ENCODE data around the gene PLPP1. TPM values are rescaled to one million over a fixed set of nuclear protein-coding genes. Genes with fewer than 3 reads are reported as not detected.
A peak's percentile ranks its signal among the peaks of the same experiment; 100 is the strongest.

PLPP1 gene
- total and polyA plus RNA-seq, 4 donors = 23.4 to 149 (median 68.7) TPM

GRCh38 chr5:55509796-55510522 lies 24.8 kb downstream of the PLPP1 start (continued):
- TF ChIP-seq, protein P1, sequence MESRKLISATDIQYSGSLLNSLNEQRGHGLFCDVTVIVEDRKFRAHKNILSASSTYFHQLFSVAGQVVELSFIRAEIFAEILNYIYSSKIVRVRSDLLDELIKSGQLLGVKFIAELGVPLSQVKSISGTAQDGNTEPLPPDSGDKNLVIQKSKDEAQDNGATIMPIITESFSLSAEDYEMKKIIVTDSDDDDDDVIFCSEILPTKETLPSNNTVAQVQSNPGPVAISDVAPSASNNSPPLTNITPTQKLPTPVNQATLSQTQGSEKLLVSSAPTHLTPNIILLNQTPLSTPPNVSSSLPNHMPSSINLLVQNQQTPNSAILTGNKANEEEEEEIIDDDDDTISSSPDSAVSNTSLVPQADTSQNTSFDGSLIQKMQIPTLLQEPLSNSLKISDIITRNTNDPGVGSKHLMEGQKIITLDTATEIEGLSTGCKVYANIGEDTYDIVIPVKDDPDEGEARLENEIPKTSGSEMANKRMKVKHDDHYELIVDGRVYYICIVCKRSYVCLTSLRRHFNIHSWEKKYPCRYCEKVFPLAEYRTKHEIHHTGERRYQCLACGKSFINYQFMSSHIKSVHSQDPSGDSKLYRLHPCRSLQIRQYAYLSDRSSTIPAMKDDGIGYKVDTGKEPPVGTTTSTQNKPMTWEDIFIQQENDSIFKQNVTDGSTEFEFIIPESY (IDR thresholded peaks at IDR 0.05) = no peak
- peak in 1 of 2 donors; percentile 10 for TF ChIP-seq JUND (IDR thresholded peaks at IDR 0.05)
- TF ChIP-seq NR2F2 (IDR thresholded peaks at IDR 0.05) = peak; percentile 43
- TF ChIP-seq FOXA2 (IDR thresholded peaks at IDR 0.05) = no peak
- TF ChIP-seq, protein P2, sequence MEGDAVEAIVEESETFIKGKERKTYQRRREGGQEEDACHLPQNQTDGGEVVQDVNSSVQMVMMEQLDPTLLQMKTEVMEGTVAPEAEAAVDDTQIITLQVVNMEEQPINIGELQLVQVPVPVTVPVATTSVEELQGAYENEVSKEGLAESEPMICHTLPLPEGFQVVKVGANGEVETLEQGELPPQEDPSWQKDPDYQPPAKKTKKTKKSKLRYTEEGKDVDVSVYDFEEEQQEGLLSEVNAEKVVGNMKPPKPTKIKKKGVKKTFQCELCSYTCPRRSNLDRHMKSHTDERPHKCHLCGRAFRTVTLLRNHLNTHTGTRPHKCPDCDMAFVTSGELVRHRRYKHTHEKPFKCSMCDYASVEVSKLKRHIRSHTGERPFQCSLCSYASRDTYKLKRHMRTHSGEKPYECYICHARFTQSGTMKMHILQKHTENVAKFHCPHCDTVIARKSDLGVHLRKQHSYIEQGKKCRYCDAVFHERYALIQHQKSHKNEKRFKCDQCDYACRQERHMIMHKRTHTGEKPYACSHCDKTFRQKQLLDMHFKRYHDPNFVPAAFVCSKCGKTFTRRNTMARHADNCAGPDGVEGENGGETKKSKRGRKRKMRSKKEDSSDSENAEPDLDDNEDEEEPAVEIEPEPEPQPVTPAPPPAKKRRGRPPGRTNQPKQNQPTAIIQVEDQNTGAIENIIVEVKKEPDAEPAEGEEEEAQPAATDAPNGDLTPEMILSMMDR (IDR thresholded peaks at IDR 0.05; ENCODE audit: low read depth, low read length, missing input control) = no peak

DNA sequence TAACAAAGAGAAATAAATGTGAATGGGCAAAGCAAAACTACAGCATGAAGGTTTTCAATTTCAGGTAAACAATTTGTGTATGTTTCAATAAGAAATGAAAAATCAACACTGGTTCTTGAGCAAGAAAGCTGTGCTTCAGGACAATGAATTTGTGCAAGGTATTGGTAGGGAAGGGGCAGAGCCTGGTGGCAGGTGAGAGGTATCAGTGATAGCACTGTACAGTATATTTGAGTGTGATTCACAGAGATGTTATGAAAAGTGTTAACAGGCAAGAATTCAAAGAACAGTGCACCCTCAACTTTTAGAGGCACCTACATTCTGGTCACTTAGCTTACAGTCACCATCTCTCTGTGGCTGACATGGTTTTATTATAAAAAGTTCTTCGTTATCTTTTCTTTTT lies 25.7 kb downstream of the PLPP1 start:
- no peaks in the 10 kb centered on the region for H3K9me3 ChIP-seq (ENCODE audit: control insufficient read depth in 4 of 4, low read length in 3 of 4)
- no peak overlapping the region for H3K4me3 ChIP-seq (ENCODE audit: low read depth in 1 of 3, low read length in 3 of 3)
- TF ChIP-seq, protein P2 (IDR thresholded peaks at IDR 0.05; ENCODE audit: low read depth, low read length, missing input control) = no peak
- TF ChIP-seq GABPA (IDR thresholded peaks at IDR 0.05 in 1 of 2, conservative IDR thresholded peaks at IDR 0.05 in 1 of 2) (no peak), RAD21 (IDR thresholded peaks at IDR 0.05) (no peak), NR2F2 (IDR thresholded peaks at IDR 0.05) (no peak), RXRA (IDR thresholded peaks at IDR 0.05) (no peak), MAX (IDR thresholded peaks at IDR 0.05) (no peak), FOXA1 (IDR thresholded peaks at IDR 0.05) (no peak), YY1 (IDR thresholded peaks at IDR 0.05) (no peak), HNF4G (IDR thresholded peaks at IDR 0.05) (no peak)
- TF ChIP-seq, protein P1 (IDR thresholded peaks at IDR 0.05) = no peak
- TF ChIP-seq, protein P3, sequence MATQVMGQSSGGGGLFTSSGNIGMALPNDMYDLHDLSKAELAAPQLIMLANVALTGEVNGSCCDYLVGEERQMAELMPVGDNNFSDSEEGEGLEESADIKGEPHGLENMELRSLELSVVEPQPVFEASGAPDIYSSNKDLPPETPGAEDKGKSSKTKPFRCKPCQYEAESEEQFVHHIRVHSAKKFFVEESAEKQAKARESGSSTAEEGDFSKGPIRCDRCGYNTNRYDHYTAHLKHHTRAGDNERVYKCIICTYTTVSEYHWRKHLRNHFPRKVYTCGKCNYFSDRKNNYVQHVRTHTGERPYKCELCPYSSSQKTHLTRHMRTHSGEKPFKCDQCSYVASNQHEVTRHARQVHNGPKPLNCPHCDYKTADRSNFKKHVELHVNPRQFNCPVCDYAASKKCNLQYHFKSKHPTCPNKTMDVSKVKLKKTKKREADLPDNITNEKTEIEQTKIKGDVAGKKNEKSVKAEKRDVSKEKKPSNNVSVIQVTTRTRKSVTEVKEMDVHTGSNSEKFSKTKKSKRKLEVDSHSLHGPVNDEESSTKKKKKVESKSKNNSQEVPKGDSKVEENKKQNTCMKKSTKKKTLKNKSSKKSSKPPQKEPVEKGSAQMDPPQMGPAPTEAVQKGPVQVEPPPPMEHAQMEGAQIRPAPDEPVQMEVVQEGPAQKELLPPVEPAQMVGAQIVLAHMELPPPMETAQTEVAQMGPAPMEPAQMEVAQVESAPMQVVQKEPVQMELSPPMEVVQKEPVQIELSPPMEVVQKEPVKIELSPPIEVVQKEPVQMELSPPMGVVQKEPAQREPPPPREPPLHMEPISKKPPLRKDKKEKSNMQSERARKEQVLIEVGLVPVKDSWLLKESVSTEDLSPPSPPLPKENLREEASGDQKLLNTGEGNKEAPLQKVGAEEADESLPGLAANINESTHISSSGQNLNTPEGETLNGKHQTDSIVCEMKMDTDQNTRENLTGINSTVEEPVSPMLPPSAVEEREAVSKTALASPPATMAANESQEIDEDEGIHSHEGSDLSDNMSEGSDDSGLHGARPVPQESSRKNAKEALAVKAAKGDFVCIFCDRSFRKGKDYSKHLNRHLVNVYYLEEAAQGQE (IDR thresholded peaks at IDR 0.05) = no peak
- peaks cover 12 to 30% (median 29%) of the 10 kb centered on the region in 4 donors for H3K4me1 ChIP-seq (ENCODE audit: control insufficient read depth in 4 of 4, insufficient read depth in 4 of 4, low read length in 3 of 4)
- H3K27me3 ChIP-seq (ENCODE audit: control insufficient read depth in 4 of 4, insufficient read depth in 4 of 4, low read length in 3 of 4) = no peaks in the 10 kb centered on the region
- H3K9ac ChIP-seq (ENCODE audit: low read depth in 1 of 2, low read length in 2 of 2) = peak overlapping the region in 1 of 2 donors; percentile 28
- 99% methylated on average over 1 of the region's 1 CpG for WGBS
- H3K27ac ChIP-seq (ENCODE audit: low read depth in 1 of 2, low read length in 2 of 2) = peak overlapping the region in 1 of 2 donors; percentile 63
- DNase-seq (ENCODE audit: low spot score) = no peak
- no peaks in the 10 kb centered on the region for H3K36me3 ChIP-seq (ENCODE audit: control insufficient read depth in 4 of 4, insufficient read depth in 3 of 4, low read depth in 1 of 4, low read length in 3 of 4)
